ENCODE results near the gene SSBP1. TPM values are rescaled to one million over a fixed set of nuclear protein-coding genes. Genes with fewer than 3 reads are reported as not detected.

SSBP1 gene
- total and polyA plus RNA-seq, 2 of the 8 experiments (the other 6 are each of a cell fraction or from before 2014, with no cell fraction given), result 136 to 254 TPM

DNA sequence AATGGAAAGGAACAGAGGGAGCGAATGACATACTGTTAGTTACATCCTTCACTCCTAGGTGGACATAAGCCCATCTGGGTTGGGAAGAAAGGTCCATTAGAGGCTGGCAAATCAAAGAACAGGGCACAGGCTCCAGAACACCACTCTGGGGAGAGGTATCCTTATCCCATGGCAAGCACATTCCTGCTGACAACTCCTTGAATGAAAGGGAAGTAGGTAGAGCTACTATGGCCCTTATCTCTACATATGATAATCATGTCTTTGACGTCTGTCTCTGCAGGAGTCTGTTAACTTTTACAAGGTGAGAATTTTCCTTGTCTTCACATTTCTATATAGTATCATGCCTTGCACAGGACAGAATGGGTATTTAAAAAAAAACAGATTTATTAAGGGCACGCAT is 46.6 kb upstream of the SSBP1 start:
- Histone ChIP-seq H3K56ac (replicated peaks; ENCODE audit: insufficient read length, low read depth, low read length) (no peak overlapping the region), H3K79me2 (ENCODE audit: control insufficient read depth in 1 of 2, insufficient read depth in 2 of 2, low read length in 2 of 2) (peaks cover 0 to 55% of the 10 kb centered on the region in 2 experiments; a peak in 2 of 4 replicates), H2BK5ac (ENCODE audit: low read depth, low read length) (no peak overlapping the region), H3K27ac (ENCODE audit: low read depth, low read length) (no peak overlapping the region), H2BK20ac (ENCODE audit: low read length) (no peak overlapping the region), H3K79me1 (ENCODE audit: low read depth, low read length) (no peaks in the 10 kb centered on the region; the same call in 1 of the 2 replicates), H3K4me1 (replicated peaks in 1 of 4; ENCODE audit: control insufficient read depth in 3 of 4, insufficient read depth in 4 of 4, low read length in 3 of 4) (peaks cover 0 to 12% (median 4%) of the 10 kb centered on the region in 4 experiments; a peak in 4 of 7 replicates), H3K14ac (ENCODE audit: insufficient read length) (no peak overlapping the region), H3K9ac (replicated peaks in 1 of 4; ENCODE audit: extremely low read depth in 1 of 4, low read depth in 3 of 4, low read length in 3 of 4) (no peak overlapping the region), H2AFZ (ENCODE audit: low read length) (no peak overlapping the region), H2AK5ac (ENCODE audit: low read depth, low read length) (0 out of 2 replicates have a peak overlapping the region, but pooled peaks have one; percentile 7), H3K36me3 (ENCODE audit: control insufficient read depth in 2 of 4, insufficient read depth in 4 of 4, low read length in 3 of 4) (no peaks in the 10 kb centered on the region; a peak in 1 of 8 replicates), H3K18ac (ENCODE audit: extremely low read depth, low read length) (no peak overlapping the region), H3K23me2 (ENCODE audit: low read depth, low read length) (no peaks in the 10 kb centered on the region), H3K9me3 (ENCODE audit: insufficient read depth in 2 of 2, low read depth in 1 of 2, low read length in 1 of 2) (no peaks in the 10 kb centered on the region), H4K8ac (ENCODE audit: extremely low read depth, insufficient read depth, low read length) (no peak overlapping the region), H2BK12ac (ENCODE audit: low read depth, low read length) (no peak overlapping the region), H3K27me3 (replicated peaks in 1 of 4; ENCODE audit: control insufficient read depth in 3 of 4, extremely low read depth in 1 of 4, insufficient read depth in 3 of 4, low read length in 3 of 4) (no peaks in the 10 kb centered on the region), H2BK120ac (replicated peaks; ENCODE audit: low read depth, low read length) (no peak overlapping the region), H4K91ac (replicated peaks; ENCODE audit: insufficient read length, low read length) (no peak overlapping the region), H3K4ac (replicated peaks; ENCODE audit: insufficient read length, low read depth, low read length) (no peak overlapping the region), H4K5ac (ENCODE audit: insufficient read length, low read depth, low read length) (no peak overlapping the region), H3K4me2 (ENCODE audit: insufficient read depth in 1 of 2, low read depth in 2 of 2, low read length in 2 of 2) (0 out of 4 replicates have a peak overlapping the region, but pooled peaks of 1 of the 2 experiments have one; percentile 26), H3K4me3 (ENCODE audit: extremely low read depth in 1 of 4, insufficient read depth in 2 of 4, low read depth in 3 of 4, low read length in 4 of 4) (no peak overlapping the region), H2BK15ac (ENCODE audit: low read length) (no peak overlapping the region), H4K20me1 (replicated peaks in 1 of 2; ENCODE audit: control insufficient read depth in 1 of 2, insufficient read depth in 2 of 2, low read length in 2 of 2) (peaks cover 0 to 8% of the 10 kb centered on the region in 2 experiments), H3K23ac (ENCODE audit: insufficient read length) (no peak overlapping the region)
- no peak for FAIRE-seq
- 70% methylated on average over 3 of the region's 3 CpGs; no CpG with 5 or more reads in 1 of the 2 experiments for WGBS, 2 experiments (ENCODE audit: extremely low coverage in 1 of 2, insufficient coverage in 1 of 2, insufficient read length in 1 of 2, insufficient replicate concordance in 2 of 2, low coverage in 1 of 2, low lambda C conversion rate in 2 of 2, missing lambda C conversion rate in 1 of 2)
- CTCF ChIA-PET (ENCODE audit: partially characterized antibody), result interaction anchor here (0.5 to 8.5 kb wide), 2 partner anchors 16 to 952 kb away, joined by 3 to 62 read pairs; no protein-coding TSS in a partner anchor
- DNase-seq (ENCODE audit: low read depth in 1 of 2, low spot score in 2 of 2), result no peak
- POLR2A ChIA-PET (ENCODE audit: partially characterized antibody), result no interaction called here
- TF ChIP-seq TBP (IDR thresholded peaks at IDR 0.05; ENCODE audit: low read depth, low read length) (no peak), POLR2AphosphoS5 (IDR thresholded peaks at IDR 0.05; ENCODE audit: low read depth, low read length) (no peak), SP1 (IDR thresholded peaks at IDR 0.05; ENCODE audit: low read depth, low read length) (no peak), CEBPB (IDR thresholded peaks at IDR 0.05; ENCODE audit: low read depth, low read length) (no peak), CTCF (IDR thresholded peaks at IDR 0.05; ENCODE audit: control extremely low read depth in 1 of 3, insufficient read depth in 1 of 3, low read depth in 1 of 3, low read length in 3 of 3) (no peak), RFX5 (IDR thresholded peaks at IDR 0.05; ENCODE audit: borderline replicate concordance, low read depth, low read length) (no peak), EZH2 (IDR thresholded peaks at IDR 0.05; ENCODE audit: low read depth, low read length, severe bottlenecking) (no peak), SIRT6 (IDR thresholded peaks at IDR 0.05; ENCODE audit: low read length) (no peak), CTBP2 (IDR thresholded peaks at IDR 0.05; ENCODE audit: borderline replicate concordance, insufficient read depth, insufficient read length, low read length) (no peak), HDAC6 (IDR thresholded peaks at IDR 0.05; ENCODE audit: low read depth, low read length) (no peak)
- TF ChIP-seq, protein P1, sequence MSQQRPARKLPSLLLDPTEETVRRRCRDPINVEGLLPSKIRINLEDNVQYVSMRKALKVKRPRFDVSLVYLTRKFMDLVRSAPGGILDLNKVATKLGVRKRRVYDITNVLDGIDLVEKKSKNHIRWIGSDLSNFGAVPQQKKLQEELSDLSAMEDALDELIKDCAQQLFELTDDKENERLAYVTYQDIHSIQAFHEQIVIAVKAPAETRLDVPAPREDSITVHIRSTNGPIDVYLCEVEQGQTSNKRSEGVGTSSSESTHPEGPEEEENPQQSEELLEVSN (IDR thresholded peaks at IDR 0.05), result no peak
